DOHH2 (cell line): ENCODE results near the gene ARFRP1.
A peak's percentile ranks its signal among the peaks of the same experiment; 100 is the strongest.
"Not testable (repeated sequence)": the region's sequence is repeated elsewhere in the genome, so short reads cannot be mapped to it uniquely, and the experiment has no call there.

ENCODE experiments used
- H3F3A ChIP-seq: fragments of 200-600 bp; sonication (generic), shearing (Covaris generic); 2 replicates; pipeline ENCODE4 v1.6.0; 2016; ENCODE audit warnings: antibody characterized with exemption, mild to moderate bottlenecking; ENCODE audit not compliant: control insufficient read depth, insufficient read depth
- H3K27ac ChIP-seq: fragments of 200-600 bp; sonication (generic); 2 replicates; pipeline ENCODE4 v1.5.1; 2014; ENCODE audit warnings: low read depth, mild to moderate bottlenecking, low read length, moderate library complexity
- H3K27me3 ChIP-seq: fragments of 200-600 bp; sonication (generic); 2 replicates; pipeline ENCODE4 v1.6.1; 2014; ENCODE audit warnings: mild to moderate bottlenecking, low read length, mixed read lengths; ENCODE audit not compliant: control insufficient read depth
- H3K36me3 ChIP-seq: fragments of 200-600 bp; sonication (generic); 2 replicates; pipeline ENCODE4 v1.6.1; 2014; ENCODE audit warnings: mild to moderate bottlenecking, low read length, moderate library complexity, mixed read lengths; ENCODE audit not compliant: control insufficient read depth
- H3K4me1 ChIP-seq: fragments of 200-600 bp; sonication (generic); 2 replicates; pipeline ENCODE4 v1.6.1; 2014; ENCODE audit warnings: mild to moderate bottlenecking, low read length, mixed read lengths; ENCODE audit not compliant: control insufficient read depth
- H3K4me2 ChIP-seq: fragments of 200-600 bp; sonication (generic); 2 replicates; pipeline ENCODE4 v1.6.0; 2014; ENCODE audit warnings: mild to moderate bottlenecking, low read length, moderate library complexity
- H3K4me3 ChIP-seq: fragments of 200-600 bp; sonication (generic); 2 replicates; pipeline ENCODE4 v1.5.1; 2014; ENCODE audit warnings: mild to moderate bottlenecking, low read length, mixed read lengths
- H3K79me2 ChIP-seq: fragments of 200-600 bp; sonication (generic); 2 replicates; pipeline ENCODE4 v1.6.1; 2014; ENCODE audit warnings: mild to moderate bottlenecking, low read length, mixed read lengths; ENCODE audit not compliant: control insufficient read depth
- H3K9me2 ChIP-seq: fragments of 200-600 bp; sonication (generic); replicated peaks from 2 replicates; pipeline ENCODE4 v1.6.1; 2014; ENCODE audit warnings: mild to moderate bottlenecking, low read length, mixed read lengths; ENCODE audit not compliant: control insufficient read depth
- H3K9me3 ChIP-seq: fragments of 200-600 bp; sonication (generic); 2 replicates; pipeline ENCODE4 v1.6.1; 2014; ENCODE audit warnings: antibody characterized with exemption, low read length, mixed read lengths; ENCODE audit not compliant: control insufficient read depth, insufficient read depth
- H4K20me1 ChIP-seq: fragments of 200-600 bp; sonication (generic); 2 replicates; pipeline ENCODE4 v1.6.0; 2014; ENCODE audit warnings: low read depth, mild to moderate bottlenecking, antibody characterized with exemption, low read length, moderate library complexity; ENCODE audit not compliant: control insufficient read depth, insufficient read depth
- CTCF ChIP-seq: fragments of 200-600 bp; sonication (generic); IDR thresholded peaks from one replicate; pipeline ENCODE4 v1.5.1; 2014; ENCODE audit warnings: antibody characterized with exemption, mild to moderate bottlenecking, low read depth, low read length; ENCODE audit not compliant: poor library complexity, severe bottlenecking
- EZH2phosphoT487 ChIP-seq: fragments of 200-600 bp; sonication (generic); IDR thresholded peaks from 2 replicates; pipeline ENCODE4 v1.6.1; 2017; ENCODE audit warnings: borderline replicate concordance, mild to moderate bottlenecking, antibody characterized with exemption, low read length, moderate library complexity, mixed read lengths

ARFRP1 gene

GRCh38 chr20:63653041-63653973, 54.5 kb downstream of the ARFRP1 start, which contains the start of gene STMN3:
Gene STMN3, minus strand, starts transcription at chr20:63653424. Its CDS starts 79 bp downstream, at chr20:63653345.
- no peaks in the 10 kb centered on the region for H3K36me3 ChIP-seq
- no peaks in the 10 kb centered on the region for H3K9me3 ChIP-seq
- H3F3A ChIP-seq = no peaks in the 10 kb centered on the region
- H3K4me3 ChIP-seq = peak within 1 kb of the TSS; percentile 77
- H3K27ac ChIP-seq = no peak within 1 kb of the TSS
- TF ChIP-seq EZH2phosphoT487 (no peak), CTCF (no peak)
- peak within 1 kb of the TSS; percentile 73 for H3K4me2 ChIP-seq
- no peaks in the 10 kb centered on the region for H3K79me2 ChIP-seq
- no peaks in the 10 kb centered on the region for H3K9me2 ChIP-seq
- no peaks in the 10 kb centered on the region; the same call in 1 of the 2 replicates for H4K20me1 ChIP-seq
- H3K4me1 ChIP-seq = peaks cover 34% of the 10 kb centered on the region
- H3K27me3 ChIP-seq = peaks cover 16% of the 10 kb centered on the region

GRCh38 chr20:63652192-63652980, 55.4 kb downstream of the ARFRP1 start:
- Histone ChIP-seq H4K20me1 (no peaks in the 10 kb centered on the region; the same call in 1 of the 2 replicates), H3K4me3 (peak overlapping the region; percentile 73), H3K27me3 (peaks cover 16% of the 10 kb centered on the region), H3K36me3 (no peaks in the 10 kb centered on the region), H3K9me2 (no peaks in the 10 kb centered on the region), H3K79me2 (no peaks in the 10 kb centered on the region), H3K27ac (no peak overlapping the region), H3K4me1 (peaks cover 28% of the 10 kb centered on the region), H3K4me2 (peak overlapping the region; percentile 73), H3F3A (no peaks in the 10 kb centered on the region), H3K9me3 (no peaks in the 10 kb centered on the region)
- TF ChIP-seq CTCF (peak; percentile 25), EZH2phosphoT487 (no peak)

GRCh38 chr20:63651942-63652191, 55.9 kb downstream of the ARFRP1 start:
- H3K4me3 ChIP-seq = peak overlapping the region; percentile 73; the same call in 1 of the 2 replicates
- no peaks in the 10 kb centered on the region for H3K9me3 ChIP-seq
- no peak overlapping the region for H3K27ac ChIP-seq
- H4K20me1 ChIP-seq = no peaks in the 10 kb centered on the region; the same call in 1 of the 2 replicates
- H3K27me3 ChIP-seq = peaks cover 16% of the 10 kb centered on the region
- H3K36me3 ChIP-seq = no peaks in the 10 kb centered on the region
- H3K4me1 ChIP-seq = peaks cover 24% of the 10 kb centered on the region
- no peaks in the 10 kb centered on the region for H3F3A ChIP-seq
- H3K9me2 ChIP-seq = no peaks in the 10 kb centered on the region
- H3K4me2 ChIP-seq = peak overlapping the region; percentile 73
- H3K79me2 ChIP-seq = no peaks in the 10 kb centered on the region
- TF ChIP-seq CTCF = no peak
- TF ChIP-seq EZH2phosphoT487 = no peak

- H4K20me1 ChIP-seq, H3F3A ChIP-seq, H3K9me2 ChIP-seq, H3K9me3 ChIP-seq, H3K27ac ChIP-seq, H3K79me2 ChIP-seq, H3K4me3 ChIP-seq, H3K36me3 ChIP-seq, H3K4me2 ChIP-seq: not testable (repeated sequence)
- peaks cover 16% of the 10 kb centered on the region for H3K27me3 ChIP-seq
- H3K4me1 ChIP-seq = peaks cover 24% of the 10 kb centered on the region
These were observed 57.3 kb downstream of the ARFRP1 start for GRCh38 chr20:63650486-63650885.
